CD4-positive, alpha-beta T cell treated with Interferon alpha-2 for 1 hour (primary cell): Measurements from ENCODE around the gene FA2H.

Experiments used
- DNase-seq, 2 donors: peaks; one replicate each; pipeline ENCODE4 v3.0.0-alpha.2; 2020 to 2022

Gene FA2H

GRCh38 chr16:74721716-74722115 is 52.9 kb downstream of the FA2H start:
- DNase-seq = no peak

- DNase-seq = no peak
Observed at GRCh38 chr16:74720579-74720978, 54.0 kb downstream of the FA2H start.

GRCh38 chr16:74718741-74719610 is 55.6 kb downstream of the FA2H start:
- DNase-seq = no peak

- DNase-seq = no peak
Observed at GRCh38 chr16:74718140-74718539, 56.5 kb downstream of the FA2H start.

- no peak for DNase-seq
Observed at GRCh38 chr16:74717367-74717766, 57.3 kb downstream of the FA2H start.

GRCh38 chr16:74716355-74716754 is 58.3 kb downstream of the FA2H start:
- DNase-seq = no peak

- no peak for DNase-seq
Observed at GRCh38 chr16:74713876-74714275, 60.7 kb downstream of the FA2H start.

GRCh38 chr16:74713325-74713724 is 61.3 kb downstream of the FA2H start:
- DNase-seq = no peak

GRCh38 chr16:74711938-74712337 is 62.7 kb downstream of the FA2H start:
- DNase-seq = no peak

- DNase-seq = no peak
Observed at GRCh38 chr16:74710401-74710800, 64.2 kb downstream of the FA2H start.

- peak; percentile 79 to 86 for DNase-seq
Observed at GRCh38 chr16:74709441-74709877, 65.2 kb downstream of the FA2H start.

- DNase-seq = peak; percentile 68 to 77
Observed at GRCh38 chr16:74700438-74701225, 74.0 kb downstream of the FA2H start, which contains the start of gene MLKL. Gene MLKL, minus strand, starts transcription at chr16:74700862. Its CDS starts 5,105 bp downstream, at chr16:74695757.

- DNase-seq = peak; percentile 80 to 81
Observed at GRCh38 chr16:74700116-74700437, 74.5 kb downstream of the FA2H start.

- DNase-seq = peak in 1 of 2 donors; percentile 32
Observed at GRCh38 chr16:74699666-74700065, 75.0 kb downstream of the FA2H start.

- DNase-seq = peak in 1 of 2 donors; percentile 33
Observed at GRCh38 chr16:74698222-74698621, 76.4 kb downstream of the FA2H start.

- DNase-seq = peak; percentile 81 to 86
Observed at GRCh38 chr16:74695450-74696422, 78.9 kb downstream of the FA2H start.

GRCh38 chr16:74691093-74691855 is 83.3 kb downstream of the FA2H start:
- no peak for DNase-seq

GRCh38 chr16:74682556-74682955 is 92.1 kb downstream of the FA2H start:
- no peak for DNase-seq

- DNase-seq = no peak
Observed at GRCh38 chr16:74680681-74681080, 93.9 kb downstream of the FA2H start.

GRCh38 chr16:74679983-74680382 is 94.6 kb downstream of the FA2H start:
- DNase-seq = no peak

- DNase-seq = no peak
Observed at GRCh38 chr16:74677868-74678267, 96.8 kb downstream of the FA2H start.

- DNase-seq = no peak
Observed at GRCh38 chr16:74673876-74674275, 100.7 kb downstream of the FA2H start.
